MM.1S (cell line): Measurements from ENCODE around the gene ROCK1.

Experiments
- DNase-seq: peaks from one replicate; pipeline ENCODE4 v3.0.0-alpha.2; 2015
- H2AFZ ChIP-seq: fragments of 300-600 bp; sonication (generic); 2 replicates; pipeline ENCODE4 v1.6.0; 2016; ENCODE audit warnings: antibody characterized with exemption, low read length
- H3F3A ChIP-seq: fragments of 300-600 bp; sonication (generic); 2 replicates; pipeline ENCODE4 v1.6.1; 2016; ENCODE audit warnings: mild to moderate bottlenecking, antibody characterized with exemption, low read length, moderate library complexity, mixed read lengths; ENCODE audit not compliant: insufficient read depth
- H3K27ac ChIP-seq: fragments of 300-600 bp; sonication (generic); 2 replicates; pipeline ENCODE4 v1.5.1; 2016; ENCODE audit warnings: mild to moderate bottlenecking, low read length
- H3K27me3 ChIP-seq: fragments of 300-600 bp; sonication (generic); replicated peaks from 2 replicates; pipeline ENCODE4 v1.6.0; 2016; ENCODE audit warnings: low read length; ENCODE audit not compliant: insufficient read depth
- H3K36me3 ChIP-seq: fragments of 300-600 bp; sonication (generic); replicated peaks from 2 replicates; pipeline ENCODE4 v1.6.1; 2016; ENCODE audit warnings: mild to moderate bottlenecking, low read length, mixed read lengths; ENCODE audit not compliant: insufficient read depth
- H3K4me1 ChIP-seq: fragments of 300-600 bp; sonication (generic); 2 replicates; pipeline ENCODE4 v1.6.1; 2016; ENCODE audit warnings: low read length, mixed read lengths
- H3K4me2 ChIP-seq: fragments of 300-600 bp; sonication (generic); 2 replicates; pipeline ENCODE4 v1.6.0; 2016; ENCODE audit warnings: low read depth, low read length
- H3K4me3 ChIP-seq: fragments of 300-600 bp; sonication (generic); 2 replicates; pipeline ENCODE4 v1.5.1; 2016; ENCODE audit warnings: low read length, mixed read lengths
- H3K79me2 ChIP-seq: fragments of 300-600 bp; sonication (generic); 2 replicates; pipeline ENCODE4 v1.6.1; 2016; ENCODE audit warnings: mixed run types, low read length, mixed read lengths
- H3K9ac ChIP-seq: fragments of 300-600 bp; sonication (generic); 2 replicates; pipeline ENCODE4 v1.6.1; 2016; ENCODE audit warnings: low read length, mixed read lengths
- H3K9me2 ChIP-seq: fragments of 300-600 bp; sonication (generic); replicated peaks from 2 replicates; pipeline ENCODE4 v1.6.1; 2016; ENCODE audit warnings: mild to moderate bottlenecking, low read length, mixed read lengths; ENCODE audit not compliant: insufficient read depth
- H3K9me3 ChIP-seq: fragments of 300-600 bp; sonication (generic); replicated peaks from 2 replicates; pipeline ENCODE4 v1.6.1; 2016; ENCODE audit warnings: mild to moderate bottlenecking, low read length, mixed read lengths; ENCODE audit not compliant: insufficient read depth
- H4K20me1 ChIP-seq: fragments of 300-600 bp; sonication (generic); 2 replicates; pipeline ENCODE4 v1.6.1; 2016; ENCODE audit warnings: mild to moderate bottlenecking, low read length, moderate library complexity, mixed read lengths; ENCODE audit not compliant: insufficient read depth
- CTCF ChIP-seq: fragments of 300-600 bp; sonication (generic); IDR thresholded peaks from 2 replicates; pipeline ENCODE4 v1.5.1; 2016; ENCODE audit warnings: antibody characterized with exemption, low read length, mixed read lengths
- EZH2 ChIP-seq: fragments of 300-600 bp; sonication (generic); optimal IDR thresholded peaks from 2 replicates; pipeline ENCODE3; 2017; ENCODE audit warnings: low read depth, mild to moderate bottlenecking, antibody characterized with exemption, low read length, mixed read lengths
- EZH2phosphoT487 ChIP-seq: fragments of 300-600 bp; sonication (generic); IDR thresholded peaks from 2 replicates; pipeline ENCODE4 v1.6.1; 2018; ENCODE audit warnings: antibody characterized with exemption, low read length

ROCK1 gene

GRCh38 chr18:21071071-21071470, 40.5 kb downstream of the ROCK1 start:
- Histone ChIP-seq H3K79me2 (peaks cover 57% of the 10 kb centered on the region), H4K20me1 (peaks cover 6% of the 10 kb centered on the region), H3K4me2 (no peak overlapping the region), H3K4me1 (no peaks in the 10 kb centered on the region), H3F3A (no peaks in the 10 kb centered on the region), H3K9me2 (no peaks in the 10 kb centered on the region), H3K4me3 (no peak overlapping the region), H3K27me3 (no peaks in the 10 kb centered on the region), H3K9ac (no peak overlapping the region), H3K9me3 (no peaks in the 10 kb centered on the region), H3K36me3 (no peaks in the 10 kb centered on the region; the same call in none of the 2 replicates), H2AFZ (no peak overlapping the region), H3K27ac (no peak overlapping the region)
- DNase-seq, result no peak
- TF ChIP-seq EZH2 (no peak), EZH2phosphoT487 (no peak), CTCF (no peak)

GRCh38 chr18:21069468-21069867, 42.1 kb downstream of the ROCK1 start:
- no peak overlapping the region for H3K27ac ChIP-seq
- H3F3A ChIP-seq, result no peaks in the 10 kb centered on the region
- DNase-seq, result no peak
- peaks cover 41% of the 10 kb centered on the region for H3K79me2 ChIP-seq
- H3K9me2 ChIP-seq, result no peaks in the 10 kb centered on the region
- no peak overlapping the region for H3K4me2 ChIP-seq
- H3K9ac ChIP-seq, result no peak overlapping the region
- H2AFZ ChIP-seq, result no peak overlapping the region
- H4K20me1 ChIP-seq, result peaks cover 6% of the 10 kb centered on the region
- no peak overlapping the region for H3K4me3 ChIP-seq
- H3K27me3 ChIP-seq, result no peaks in the 10 kb centered on the region
- no peaks in the 10 kb centered on the region; the same call in none of the 2 replicates for H3K36me3 ChIP-seq
- H3K4me1 ChIP-seq, result no peaks in the 10 kb centered on the region
- TF ChIP-seq EZH2, result no peak
- no peak for TF ChIP-seq EZH2phosphoT487
- TF ChIP-seq CTCF, result no peak
- H3K9me3 ChIP-seq, result no peaks in the 10 kb centered on the region

- H3K27me3 ChIP-seq, result no peaks in the 10 kb centered on the region
- H3K4me1 ChIP-seq, result no peaks in the 10 kb centered on the region
- H2AFZ ChIP-seq, result no peak overlapping the region
- H3F3A ChIP-seq, result no peaks in the 10 kb centered on the region
- no peak overlapping the region for H3K4me2 ChIP-seq
- no peak overlapping the region for H3K4me3 ChIP-seq
- peaks cover 12% of the 10 kb centered on the region for H3K79me2 ChIP-seq
- no peaks in the 10 kb centered on the region; the same call in none of the 2 replicates for H3K36me3 ChIP-seq
- H4K20me1 ChIP-seq, result no peaks in the 10 kb centered on the region; the same call in 1 of the 2 replicates
- no peaks in the 10 kb centered on the region for H3K9me2 ChIP-seq
- H3K9me3 ChIP-seq, result no peaks in the 10 kb centered on the region
- H3K9ac ChIP-seq, result no peak overlapping the region
- no peak for DNase-seq
- H3K27ac ChIP-seq, result no peak overlapping the region
- TF ChIP-seq EZH2phosphoT487, result no peak
- TF ChIP-seq CTCF, result no peak
- TF ChIP-seq EZH2, result no peak
Measured at GRCh38 chr18:21064347-21064746, 47.3 kb downstream of the ROCK1 start.
